ENCODE data around the gene SLC5A5. TPM values are rescaled to one million over a fixed set of nuclear protein-coding genes. Genes with fewer than 3 reads are reported as not detected.

The SLC5A5 gene
- total and polyA plus RNA-seq, 2 of the 4 experiments (the other 2 are of a cell fraction): not detected

DNA sequence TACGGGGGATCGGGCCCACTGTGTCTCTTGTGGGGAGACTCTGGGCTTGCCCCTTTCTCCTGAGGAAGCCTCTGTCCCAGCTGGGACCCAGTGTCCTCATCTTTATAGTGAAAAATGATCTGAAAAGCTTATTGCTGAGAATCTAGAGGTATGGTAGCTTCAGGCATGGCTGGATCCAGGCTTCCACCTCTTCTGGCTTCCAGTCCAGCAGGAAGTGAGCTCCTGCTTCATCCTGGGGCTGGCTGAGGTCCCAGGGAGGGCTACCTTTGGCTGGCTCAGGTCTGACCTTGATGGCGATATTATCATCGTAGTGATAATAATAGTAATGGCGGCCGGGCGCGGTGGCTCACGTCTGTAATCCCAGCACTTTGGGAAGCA is 3.0 kb downstream of the SLC5A5 start:
- intact Hi-C loops (cut with micrococcal nuclease) (no loop called here), in situ Hi-C loops (cut with MboI; ENCODE audit: low sequenced_read_pairs) (loop anchor here (5.0 kb wide), 1 partner anchor 48 kb away; no protein-coding TSS in a partner anchor)
- BruUV-seq (replicated peaks): no TSS peak

More for the DNA sequence above, 3.0 kb downstream of the SLC5A5 start:
- H3K9ac ChIP-seq (ENCODE audit: low read depth, low read length): no peak overlapping the region
- no peak overlapping the region for H3K18ac ChIP-seq (ENCODE audit: low read depth, low read length)
- no peaks in the 10 kb centered on the region for H3K9me3 ChIP-seq (ENCODE audit: control insufficient read depth, insufficient read depth, low read length)
- no peak overlapping the region for H3K23ac ChIP-seq (ENCODE audit: low read depth, low read length)
- H3K4me3 ChIP-seq (ENCODE audit: insufficient read depth, low read depth, low read length): no peak overlapping the region
- H2AFZ ChIP-seq (replicated peaks; ENCODE audit: low read length, poor library complexity): no peak overlapping the region
- no peaks in the 10 kb centered on the region for H3K79me1 ChIP-seq (ENCODE audit: low read depth in 1 of 2, low read length in 2 of 2)
- H3K27me3 ChIP-seq (ENCODE audit: control insufficient read depth, insufficient read depth, low read length): peaks cover 44% of the 10 kb centered on the region
- H3K4ac ChIP-seq (ENCODE audit: low read depth, low read length): no peak overlapping the region
- no peak overlapping the region for H4K91ac ChIP-seq (ENCODE audit: insufficient read depth, low read depth, low read length)
- no peak for ATAC-seq (ENCODE audit: low read depth)
- H3K14ac ChIP-seq (replicated peaks; ENCODE audit: low read depth, low read length): no peak overlapping the region
- no peak overlapping the region for H2BK15ac ChIP-seq (ENCODE audit: low read depth, low read length)
- H3K27ac ChIP-seq (ENCODE audit: insufficient read depth, low read length): no peak overlapping the region
- H2AK5ac ChIP-seq (ENCODE audit: low read depth, low read length): no peak overlapping the region
- no peak overlapping the region for H4K8ac ChIP-seq (ENCODE audit: low read depth in 2 of 2, low read length in 2 of 2)
- 40% methylated on average over 1 of the region's 9 CpGs; no CpG with 5 or more reads in 1 of the 2 experiments for WGBS, 2 experiments (ENCODE audit: extremely low coverage in 2 of 2, insufficient read length in 1 of 2)
- H2BK20ac ChIP-seq (ENCODE audit: low read depth, low read length): no peak overlapping the region
- H2BK5ac ChIP-seq (ENCODE audit: low read depth, low read length, poor library complexity, severe bottlenecking): no peak overlapping the region
- no peak overlapping the region for H2BK120ac ChIP-seq (ENCODE audit: low read depth, low read length)
- no peak overlapping the region for H3K4me2 ChIP-seq (ENCODE audit: low read depth, low read length)
- no peak overlapping the region for H4K5ac ChIP-seq (ENCODE audit: low read depth, low read length)
- H3K9me1 ChIP-seq (ENCODE audit: insufficient read depth, low read length): no peaks in the 10 kb centered on the region; the same call in 1 of the 2 replicates
- H4K20me1 ChIP-seq (ENCODE audit: insufficient read depth, low read length): no peaks in the 10 kb centered on the region
- no peak overlapping the region for H2AK9ac ChIP-seq (replicated peaks; ENCODE audit: low read depth, low read length, poor library complexity)
- dilution Hi-C loops (cut with HindIII; ENCODE audit: low sequenced_read_pairs, unreplicated experiment): no loop called here
- no peak overlapping the region for H3K56ac ChIP-seq (ENCODE audit: extremely low read depth, insufficient read depth, low read length)
- TF ChIP-seq, protein P1, sequence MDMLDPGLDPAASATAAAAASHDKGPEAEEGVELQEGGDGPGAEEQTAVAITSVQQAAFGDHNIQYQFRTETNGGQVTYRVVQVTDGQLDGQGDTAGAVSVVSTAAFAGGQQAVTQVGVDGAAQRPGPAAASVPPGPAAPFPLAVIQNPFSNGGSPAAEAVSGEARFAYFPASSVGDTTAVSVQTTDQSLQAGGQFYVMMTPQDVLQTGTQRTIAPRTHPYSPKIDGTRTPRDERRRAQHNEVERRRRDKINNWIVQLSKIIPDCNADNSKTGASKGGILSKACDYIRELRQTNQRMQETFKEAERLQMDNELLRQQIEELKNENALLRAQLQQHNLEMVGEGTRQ (IDR thresholded peaks at IDR 0.05; ENCODE audit: low read depth, low read length): no peak
- TF ChIP-seq POLR2A (IDR thresholded peaks at IDR 0.05; ENCODE audit: low read depth, low read length) (no peak), SMC3 (IDR thresholded peaks at IDR 0.05; ENCODE audit: low read depth, low read length) (no peak), CHD1 (IDR thresholded peaks at IDR 0.05; ENCODE audit: low read depth, low read length) (no peak)
- TF ChIP-seq, protein P2, sequence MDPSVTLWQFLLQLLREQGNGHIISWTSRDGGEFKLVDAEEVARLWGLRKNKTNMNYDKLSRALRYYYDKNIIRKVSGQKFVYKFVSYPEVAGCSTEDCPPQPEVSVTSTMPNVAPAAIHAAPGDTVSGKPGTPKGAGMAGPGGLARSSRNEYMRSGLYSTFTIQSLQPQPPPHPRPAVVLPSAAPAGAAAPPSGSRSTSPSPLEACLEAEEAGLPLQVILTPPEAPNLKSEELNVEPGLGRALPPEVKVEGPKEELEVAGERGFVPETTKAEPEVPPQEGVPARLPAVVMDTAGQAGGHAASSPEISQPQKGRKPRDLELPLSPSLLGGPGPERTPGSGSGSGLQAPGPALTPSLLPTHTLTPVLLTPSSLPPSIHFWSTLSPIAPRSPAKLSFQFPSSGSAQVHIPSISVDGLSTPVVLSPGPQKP (IDR thresholded peaks at IDR 0.05; ENCODE audit: borderline replicate concordance, low read depth, low read length): no peak
- H3K4me1 ChIP-seq (ENCODE audit: control insufficient read depth, insufficient read depth, low read length): no peaks in the 10 kb centered on the region
- ChIA-PET POLR2A (ENCODE audit: unreplicated experiment) (no interaction called here), CTCF (no interaction called here)
- H3K36me3 ChIP-seq (ENCODE audit: control insufficient read depth, insufficient read depth, low read length): no peaks in the 10 kb centered on the region
- no peak for DNase-seq
